ENCODE data around the gene SLC12A6.

Gene SLC12A6

DNA sequence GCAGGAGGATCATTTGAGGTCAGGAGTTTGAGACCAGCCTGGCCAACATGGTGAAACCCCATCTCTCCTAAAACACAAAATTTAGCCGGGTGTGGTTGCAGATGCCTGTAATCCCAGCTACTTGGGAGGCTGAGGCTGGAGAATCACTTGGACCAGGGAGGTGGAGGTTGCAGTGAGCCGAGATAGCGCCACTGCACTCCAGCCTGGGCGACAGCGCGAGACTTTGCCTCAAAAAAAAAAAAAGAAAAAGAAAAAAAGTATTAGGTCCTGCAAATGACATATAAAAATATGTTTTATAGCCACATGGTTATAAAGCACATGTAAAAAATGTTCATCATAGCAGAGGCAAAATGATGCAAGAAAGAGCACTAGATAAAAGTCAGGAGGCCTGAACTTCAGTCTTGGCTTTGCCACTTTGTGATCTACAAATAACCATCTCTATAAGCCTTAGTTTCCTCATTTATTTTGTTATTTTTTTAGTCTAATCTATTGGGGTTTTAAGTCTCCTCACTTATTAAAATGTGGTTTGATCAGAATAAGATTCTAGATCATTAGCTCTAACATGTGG, 4.9 kb downstream of the SLC12A6 start:
- no peak overlapping the region for H3K27ac ChIP-seq

DNA sequence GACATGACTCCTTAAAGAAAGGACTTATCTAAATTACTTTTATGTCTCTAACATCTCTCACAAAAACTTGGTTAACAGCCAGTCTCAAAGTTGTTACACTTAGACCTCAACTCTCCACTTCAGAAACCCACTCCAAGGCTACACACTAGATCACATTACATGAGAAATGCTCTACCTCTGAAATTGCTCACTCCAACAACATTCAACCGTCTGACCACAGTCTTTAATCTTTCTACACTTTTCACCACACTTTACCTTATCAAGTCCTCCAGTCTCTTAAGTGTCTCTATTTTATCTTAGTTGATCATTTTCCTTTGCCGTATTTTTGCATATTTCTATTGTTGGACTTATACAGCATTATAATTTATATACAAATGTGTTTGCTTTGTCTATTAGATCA, 5.8 kb downstream of the SLC12A6 start:
- H3K27ac ChIP-seq, result no peak overlapping the region
- TF ChIP-seq, protein P1, sequence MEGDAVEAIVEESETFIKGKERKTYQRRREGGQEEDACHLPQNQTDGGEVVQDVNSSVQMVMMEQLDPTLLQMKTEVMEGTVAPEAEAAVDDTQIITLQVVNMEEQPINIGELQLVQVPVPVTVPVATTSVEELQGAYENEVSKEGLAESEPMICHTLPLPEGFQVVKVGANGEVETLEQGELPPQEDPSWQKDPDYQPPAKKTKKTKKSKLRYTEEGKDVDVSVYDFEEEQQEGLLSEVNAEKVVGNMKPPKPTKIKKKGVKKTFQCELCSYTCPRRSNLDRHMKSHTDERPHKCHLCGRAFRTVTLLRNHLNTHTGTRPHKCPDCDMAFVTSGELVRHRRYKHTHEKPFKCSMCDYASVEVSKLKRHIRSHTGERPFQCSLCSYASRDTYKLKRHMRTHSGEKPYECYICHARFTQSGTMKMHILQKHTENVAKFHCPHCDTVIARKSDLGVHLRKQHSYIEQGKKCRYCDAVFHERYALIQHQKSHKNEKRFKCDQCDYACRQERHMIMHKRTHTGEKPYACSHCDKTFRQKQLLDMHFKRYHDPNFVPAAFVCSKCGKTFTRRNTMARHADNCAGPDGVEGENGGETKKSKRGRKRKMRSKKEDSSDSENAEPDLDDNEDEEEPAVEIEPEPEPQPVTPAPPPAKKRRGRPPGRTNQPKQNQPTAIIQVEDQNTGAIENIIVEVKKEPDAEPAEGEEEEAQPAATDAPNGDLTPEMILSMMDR (IDR thresholded peaks at IDR 0.05), result no peak
- no peak for TF ChIP-seq ZFX (IDR thresholded peaks at IDR 0.05; ENCODE audit: borderline replicate concordance)

More for the DNA sequence above, 4.9 kb downstream of the SLC12A6 start:
- TF ChIP-seq ZFX (IDR thresholded peaks at IDR 0.05; ENCODE audit: borderline replicate concordance), result no peak
- TF ChIP-seq, protein P1 (IDR thresholded peaks at IDR 0.05), result no peak

DNA sequence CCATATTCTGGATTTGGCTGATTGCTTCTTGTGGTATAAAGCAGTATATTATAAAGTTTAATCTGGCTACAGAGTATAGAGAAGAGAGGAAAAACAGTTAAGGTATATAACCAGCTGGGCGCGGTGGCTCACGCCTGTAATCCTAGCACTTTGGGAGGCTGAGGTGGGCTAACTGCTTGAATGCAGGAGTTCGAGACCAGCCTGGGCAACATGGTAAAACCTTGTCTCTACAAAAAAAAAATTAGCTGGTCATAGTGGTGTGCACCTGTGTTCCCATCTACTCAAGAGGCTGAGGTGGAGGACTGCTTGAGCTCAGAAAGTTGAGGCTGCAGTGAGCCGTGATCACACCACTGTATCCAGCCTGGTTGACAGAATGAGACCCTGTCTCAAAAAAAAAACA, 7.3 kb downstream of the SLC12A6 start:
- no peak for TF ChIP-seq ZFX (IDR thresholded peaks at IDR 0.05; ENCODE audit: borderline replicate concordance)
- TF ChIP-seq, protein P1 (IDR thresholded peaks at IDR 0.05), result no peak
- no peak overlapping the region for H3K27ac ChIP-seq

DNA sequence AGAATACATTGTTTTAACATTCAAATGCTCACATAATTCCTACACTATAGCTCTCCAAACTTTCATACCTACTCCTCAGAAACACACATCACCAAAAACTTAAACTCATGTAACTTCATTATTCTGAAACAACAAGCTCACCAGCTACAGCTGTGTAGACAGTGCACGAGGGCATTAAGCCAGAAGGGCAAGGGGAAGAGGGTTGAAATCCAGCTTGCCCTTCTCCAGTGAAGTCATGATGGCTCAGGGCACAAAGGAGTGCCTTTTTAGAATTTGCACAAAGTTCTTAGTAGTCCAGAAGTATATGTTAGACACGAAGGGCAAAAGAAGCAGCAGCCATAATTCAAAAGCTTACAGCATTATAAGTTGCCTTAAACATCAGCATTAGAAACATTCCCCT, 8.6 kb downstream of the SLC12A6 start:
- no peak for TF ChIP-seq ZFX (IDR thresholded peaks at IDR 0.05; ENCODE audit: borderline replicate concordance)
- TF ChIP-seq, protein P1 (IDR thresholded peaks at IDR 0.05), result no peak
- H3K27ac ChIP-seq, result no peak overlapping the region

DNA sequence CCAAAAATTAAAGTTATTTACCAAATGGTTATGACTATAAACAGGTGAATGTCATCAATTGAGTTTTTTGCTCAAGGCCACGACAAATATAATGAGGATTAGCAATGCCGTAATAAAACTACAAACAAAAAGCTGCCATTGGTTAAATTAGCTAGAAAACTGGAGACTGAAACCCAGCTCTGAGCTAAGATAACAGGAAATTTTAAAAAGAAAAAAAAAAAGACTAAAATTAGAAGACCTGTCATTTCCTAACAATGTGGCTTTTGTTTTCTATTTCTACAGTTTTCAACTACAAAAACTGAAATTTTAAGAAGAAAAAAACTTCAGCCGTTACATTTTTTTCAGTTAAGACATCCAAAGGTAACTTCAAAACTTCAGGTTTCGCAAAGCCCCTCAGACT, 9.7 kb downstream of the SLC12A6 start:
- TF ChIP-seq, protein P1 (IDR thresholded peaks at IDR 0.05), result no peak
- no peak for TF ChIP-seq ZFX (IDR thresholded peaks at IDR 0.05; ENCODE audit: borderline replicate concordance)
- H3K27ac ChIP-seq, result no peak overlapping the region

DNA sequence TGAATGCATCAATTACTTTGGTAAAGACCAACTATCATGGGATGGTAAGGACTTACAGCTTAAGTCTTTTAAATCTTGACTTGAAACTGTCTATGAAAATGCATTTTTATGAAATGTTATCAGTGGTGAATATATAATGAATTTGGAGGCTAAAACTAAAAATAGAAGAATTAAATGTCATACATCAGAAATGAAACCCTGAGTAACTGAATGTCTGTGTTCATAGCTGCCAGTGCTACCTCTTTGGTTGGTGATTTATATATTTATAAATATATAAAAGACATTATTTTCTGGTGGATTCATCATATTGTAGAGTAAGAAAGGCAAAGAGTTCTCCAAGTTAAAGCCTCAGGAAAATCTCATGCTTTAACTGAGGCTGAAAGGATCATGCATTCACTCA, 12.2 kb downstream of the SLC12A6 start:
- TF ChIP-seq, protein P1 (IDR thresholded peaks at IDR 0.05), result no peak
- TF ChIP-seq ZFX (IDR thresholded peaks at IDR 0.05; ENCODE audit: borderline replicate concordance), result no peak

DNA sequence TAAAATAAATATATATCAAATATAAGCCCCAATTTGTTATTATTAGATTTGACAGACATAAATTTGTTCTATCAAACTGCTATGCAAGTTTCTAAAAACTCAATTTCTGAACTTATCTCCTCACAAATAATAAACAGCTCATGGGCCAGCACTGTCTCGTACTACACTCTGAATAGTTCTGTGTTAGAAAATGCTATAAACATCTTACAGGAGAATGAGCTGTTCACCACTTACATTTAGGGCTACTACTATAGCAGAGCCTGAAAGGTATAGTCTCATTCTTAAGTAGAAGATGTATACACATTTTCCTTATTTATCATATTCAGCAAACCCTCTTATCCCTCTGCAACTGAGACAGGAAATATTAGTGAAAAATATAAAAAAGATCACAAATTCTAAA, 12.6 kb downstream of the SLC12A6 start:
- no peak for TF ChIP-seq ZFX (IDR thresholded peaks at IDR 0.05; ENCODE audit: borderline replicate concordance)
- TF ChIP-seq, protein P1 (IDR thresholded peaks at IDR 0.05), result no peak
- no peak overlapping the region for H3K27ac ChIP-seq

More for the DNA sequence above, 12.2 kb downstream of the SLC12A6 start:
- no peak overlapping the region for H3K27ac ChIP-seq
